GM19023 (cell line): ENCODE data around the gene GLRA3.
"Not testable (repeated sequence)": the region's sequence is repeated elsewhere in the genome, so short reads cannot be mapped to it uniquely, and the experiment has no call there.

Experiments
- ATAC-seq: cut with Tn5 transposase; IDR thresholded peaks from one replicate; pipeline ENCODE4 v1.9.1; 2021; ENCODE audit warnings: mild to moderate bottlenecking, moderate library complexity; ENCODE audit not compliant: unreplicated experiment

GLRA3 gene

DNA sequence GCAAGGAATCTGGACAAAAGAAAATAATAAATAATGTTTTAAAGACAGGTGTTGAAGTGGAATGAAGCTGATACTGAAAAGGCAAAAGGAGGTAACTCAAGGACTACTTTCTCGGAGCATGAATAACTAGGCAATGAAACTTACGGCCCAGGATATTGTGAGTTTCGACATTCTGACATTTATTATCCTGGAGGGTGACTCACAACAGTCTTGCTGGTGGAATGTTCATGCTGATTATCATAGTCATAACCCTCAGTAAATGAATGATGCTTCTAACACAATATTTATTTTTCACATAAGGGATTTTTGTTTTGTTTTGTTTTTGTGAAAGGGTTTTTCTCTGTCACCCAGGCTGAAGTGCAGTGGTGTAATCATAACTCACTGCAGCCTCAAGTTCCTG, 159.8 kb downstream of the GLRA3 start:
- no peak for ATAC-seq

DNA sequence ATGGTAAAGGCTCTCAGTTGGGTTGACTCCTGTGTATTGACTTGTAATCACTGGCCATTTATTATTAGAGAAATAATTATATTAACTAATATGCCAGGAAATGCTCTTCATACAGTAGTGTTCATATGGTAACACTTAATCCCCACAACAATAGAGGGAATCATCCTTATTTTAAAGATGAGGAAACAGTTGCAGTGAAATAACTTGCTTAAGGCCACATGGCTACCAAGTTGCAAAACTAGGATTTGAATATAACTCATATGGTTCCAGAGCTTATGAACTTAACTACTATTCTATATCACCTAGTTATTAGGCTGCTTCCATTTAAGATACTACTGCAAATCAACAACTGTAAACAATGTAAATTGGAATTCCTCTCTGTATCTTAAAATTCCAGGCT, 163.2 kb downstream of the GLRA3 start:
- ATAC-seq = no peak

DNA sequence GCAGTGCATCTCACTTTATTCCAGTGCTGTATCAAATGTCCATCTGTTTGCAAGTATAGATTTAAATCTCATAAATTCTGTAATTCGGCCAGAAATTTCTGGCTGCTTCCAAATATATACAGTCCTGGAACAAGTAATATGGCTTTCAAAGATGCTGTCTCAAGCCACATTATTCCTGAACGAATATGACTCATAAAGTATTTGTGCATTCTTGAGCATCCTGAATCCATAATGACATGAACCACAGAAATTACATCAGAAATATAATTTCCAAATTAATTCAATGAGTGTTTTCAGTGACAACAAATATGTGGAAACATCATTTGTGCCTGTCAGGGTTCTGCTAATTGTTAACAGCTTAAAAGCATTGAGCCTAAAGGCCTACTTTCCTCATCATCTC, 165.8 kb downstream of the GLRA3 start:
- no peak for ATAC-seq

DNA sequence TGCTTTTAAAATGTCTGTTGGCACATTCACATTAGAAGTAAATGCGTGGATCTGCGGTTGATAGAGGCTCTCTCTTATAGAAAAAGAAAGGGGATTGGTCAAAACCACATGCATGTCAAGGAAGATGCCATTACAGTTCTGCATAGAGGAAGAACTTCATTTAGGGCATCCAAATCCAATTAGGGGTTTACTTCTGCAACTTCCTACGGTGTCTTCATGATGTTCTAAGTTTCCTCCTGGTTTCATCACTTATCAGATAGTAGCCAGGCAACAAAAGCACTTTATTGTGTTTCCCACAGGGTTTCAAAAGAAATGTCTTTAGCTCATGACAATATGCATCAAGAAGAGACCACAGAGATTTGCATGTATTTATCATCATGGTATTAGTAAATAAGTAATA, 170.8 kb downstream of the GLRA3 start:
- no peak for ATAC-seq

DNA sequence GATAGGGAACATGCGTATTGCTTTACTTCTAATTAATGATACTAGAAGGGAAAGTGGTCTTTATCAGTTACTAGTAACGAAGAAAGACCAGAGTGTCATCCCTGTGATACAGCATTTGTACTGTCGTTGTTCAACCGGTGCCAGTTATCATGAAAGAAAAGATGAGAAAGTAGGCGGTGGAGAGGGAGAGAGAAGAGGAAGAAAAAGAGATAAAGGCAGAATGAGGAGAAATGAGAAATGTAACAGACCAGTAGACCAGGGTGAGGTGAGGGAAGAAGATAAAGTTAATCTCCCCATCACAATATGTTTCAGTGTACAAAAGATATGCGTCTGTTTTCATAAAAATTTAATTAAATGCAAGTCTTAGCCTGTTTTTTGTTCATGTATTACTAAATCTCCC, 171.6 kb downstream of the GLRA3 start:
- no peak for ATAC-seq

DNA sequence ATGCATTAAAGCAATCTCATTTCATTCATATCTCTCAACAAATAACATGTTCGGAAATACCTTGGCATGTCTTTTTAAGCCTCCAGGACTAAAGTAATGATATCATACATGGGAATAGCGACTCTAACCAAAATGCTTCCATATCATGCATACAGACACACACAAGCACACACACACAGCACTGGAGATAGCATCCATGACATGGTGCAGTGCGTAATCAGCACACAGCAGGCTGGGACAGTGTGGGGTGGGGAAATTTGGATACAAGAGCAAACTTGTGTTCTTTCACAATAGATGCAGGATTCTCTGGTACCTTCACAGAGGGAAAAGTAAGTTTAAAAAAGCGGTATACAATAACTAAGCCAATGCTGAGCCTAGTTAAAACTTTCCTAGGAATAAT, 174.4 kb downstream of the GLRA3 start:
- ATAC-seq = no peak

DNA sequence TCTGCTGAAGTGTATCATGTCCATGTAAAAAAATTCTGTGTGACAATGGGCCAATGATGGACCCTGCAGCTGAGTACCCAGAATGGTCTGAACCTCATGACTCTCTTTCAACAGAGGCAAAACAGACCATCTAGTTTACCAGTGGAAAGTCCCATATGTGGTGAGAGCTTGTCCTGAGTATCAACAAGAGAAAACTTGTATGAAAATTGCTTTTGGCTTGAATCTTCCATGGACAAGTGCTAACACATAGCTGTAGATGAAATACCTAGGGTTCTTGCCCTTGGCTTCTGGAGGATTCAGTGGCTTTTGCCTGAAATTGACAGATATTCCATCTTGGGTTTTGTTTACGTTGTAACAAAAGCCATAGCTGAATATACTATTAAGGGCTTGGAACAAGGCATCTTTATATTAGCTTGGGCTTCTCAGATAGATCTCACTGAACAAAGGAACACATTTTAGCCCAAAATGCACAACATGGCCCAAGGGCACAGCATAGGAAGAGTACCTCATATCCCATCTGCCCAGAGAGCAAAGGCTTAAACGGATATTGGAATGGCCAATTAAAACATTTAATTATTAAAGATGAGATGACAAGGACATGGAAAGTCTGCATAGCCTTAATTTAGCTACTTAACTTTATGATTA, 178.2 kb downstream of the GLRA3 start:
- ATAC-seq = no peak

DNA sequence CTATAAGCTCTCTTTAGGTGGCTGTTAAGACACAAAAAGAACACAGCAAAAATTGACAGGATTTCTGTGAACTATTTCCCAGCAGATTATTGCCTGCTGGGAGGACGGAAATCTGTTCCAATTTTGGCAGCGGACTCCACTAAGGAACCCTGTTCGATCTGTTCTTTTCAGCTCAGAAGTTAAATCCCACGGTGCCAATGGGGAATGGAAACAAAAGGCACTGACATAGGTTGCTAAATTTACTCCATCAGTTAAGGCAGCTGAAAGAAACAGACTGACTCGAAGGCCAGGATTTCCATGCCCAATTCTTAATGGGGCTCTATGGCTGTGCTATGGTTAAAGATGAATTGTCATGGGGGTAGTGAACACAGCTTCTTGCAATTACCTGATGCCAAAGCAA, 180.2 kb downstream of the GLRA3 start:
- ATAC-seq = no peak

DNA sequence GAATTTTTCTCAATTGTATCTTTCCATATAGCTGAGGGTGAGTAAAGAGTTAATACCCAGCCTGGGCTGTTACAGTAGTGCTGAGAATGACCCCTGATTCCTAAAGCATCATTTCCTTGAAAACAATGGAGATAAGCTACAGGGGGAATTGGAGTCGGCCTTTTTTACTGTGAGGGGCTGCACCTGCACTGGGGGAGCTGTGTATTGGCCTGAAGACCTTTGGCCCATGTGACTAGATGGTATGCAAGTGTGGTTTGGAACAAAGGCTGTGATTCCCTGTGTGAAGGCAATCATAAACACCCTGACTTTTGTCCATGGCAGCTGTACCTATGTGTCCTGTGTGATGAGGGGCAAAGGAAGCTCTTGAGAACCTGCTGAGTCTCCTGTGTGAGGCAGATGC, 182.7 kb downstream of the GLRA3 start:
- ATAC-seq = no peak

DNA sequence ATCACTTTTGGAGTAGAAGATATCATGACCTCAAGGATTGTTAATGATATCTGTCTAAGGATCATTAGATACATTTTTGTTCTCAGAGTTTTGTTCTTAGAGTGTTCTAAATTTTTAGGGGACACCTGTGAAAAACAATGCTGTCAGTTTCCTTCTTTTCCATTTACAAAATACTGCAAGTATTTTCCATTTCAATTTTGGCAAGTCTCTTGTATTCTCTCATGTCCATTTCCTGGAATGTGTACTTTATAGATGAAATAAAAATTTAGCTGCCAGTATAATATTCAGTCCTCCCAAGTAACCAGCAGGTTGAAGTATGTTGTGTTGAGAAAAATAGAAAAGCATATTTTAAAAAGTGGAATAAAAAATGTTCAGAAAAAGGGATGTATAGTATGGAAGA, 188.9 kb downstream of the GLRA3 start:
- no peak for ATAC-seq

DNA sequence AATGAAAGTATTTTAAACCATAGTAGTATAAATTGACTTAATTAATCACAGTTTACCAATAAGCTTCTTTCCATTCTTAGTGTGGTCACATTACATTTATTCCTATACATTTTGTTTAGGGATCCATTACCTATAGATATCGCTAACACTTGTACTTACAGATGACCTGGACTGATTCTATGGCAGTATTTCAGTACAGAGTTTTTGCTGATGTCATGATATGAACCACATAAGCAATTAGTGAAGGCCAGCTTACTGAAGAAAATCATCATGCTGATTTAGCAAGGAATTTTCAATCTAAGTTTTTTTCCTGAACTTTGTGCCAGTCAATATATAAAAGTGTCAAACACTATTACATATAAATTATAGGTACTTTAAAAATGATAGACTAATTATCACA, 193.3 kb downstream of the GLRA3 start:
- no peak for ATAC-seq

DNA sequence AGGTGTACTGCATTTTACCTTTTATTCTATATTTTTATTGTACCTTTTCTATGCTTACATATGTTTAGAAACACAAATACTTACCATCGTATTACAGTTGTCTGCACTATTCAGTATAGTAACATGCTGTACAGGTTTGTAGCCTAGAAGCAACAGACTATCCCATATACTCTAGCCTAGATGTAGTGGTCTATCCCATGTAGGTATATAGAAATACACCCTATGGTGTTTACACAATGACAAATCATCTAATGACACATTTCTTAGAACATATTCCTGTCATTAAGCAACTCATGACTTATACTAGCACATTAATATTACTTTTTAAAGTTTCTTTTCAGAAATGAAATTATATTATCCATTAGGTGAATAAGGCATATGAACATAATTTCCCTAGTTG, 195.6 kb downstream of the GLRA3 start:
- ATAC-seq = no peak

DNA sequence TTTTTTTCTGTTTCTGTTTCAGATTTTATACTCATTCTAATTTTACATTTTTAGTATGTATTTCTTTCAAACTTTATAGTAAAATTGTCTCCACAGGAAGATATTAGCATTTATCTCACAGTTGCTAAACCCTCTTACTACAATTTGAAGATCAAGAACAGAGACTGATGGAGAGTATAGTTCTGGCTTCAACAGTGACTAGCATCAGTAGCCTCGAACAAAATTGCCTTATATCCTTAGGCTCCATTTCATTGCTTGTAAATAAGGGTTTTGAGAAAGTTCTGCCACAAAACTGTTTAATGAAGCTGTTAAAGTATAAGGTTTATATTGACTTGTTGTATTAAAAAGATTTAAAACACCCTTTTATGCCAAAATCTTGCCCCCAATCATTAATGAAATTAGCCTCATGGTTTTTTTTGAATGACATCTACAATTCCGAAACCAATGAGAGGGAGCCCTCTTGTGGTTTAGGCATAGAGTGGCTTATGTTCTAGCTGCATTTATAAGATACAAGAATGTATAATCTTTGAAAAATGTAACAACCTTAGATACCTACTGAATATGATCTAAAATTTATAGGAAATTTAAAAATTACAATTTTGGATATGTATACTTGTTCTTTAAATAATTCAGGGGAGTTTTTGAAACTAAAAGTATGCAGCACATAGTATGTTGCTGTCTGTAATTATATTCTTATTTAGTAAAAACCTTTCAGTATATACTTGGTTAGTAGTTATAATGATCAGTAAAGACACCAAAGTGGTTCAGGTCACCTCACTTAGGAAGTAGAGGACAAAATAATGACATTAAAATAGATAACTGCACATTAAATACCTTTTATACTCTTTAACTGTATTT, 196.9 kb downstream of the GLRA3 start:
- ATAC-seq = no peak

DNA sequence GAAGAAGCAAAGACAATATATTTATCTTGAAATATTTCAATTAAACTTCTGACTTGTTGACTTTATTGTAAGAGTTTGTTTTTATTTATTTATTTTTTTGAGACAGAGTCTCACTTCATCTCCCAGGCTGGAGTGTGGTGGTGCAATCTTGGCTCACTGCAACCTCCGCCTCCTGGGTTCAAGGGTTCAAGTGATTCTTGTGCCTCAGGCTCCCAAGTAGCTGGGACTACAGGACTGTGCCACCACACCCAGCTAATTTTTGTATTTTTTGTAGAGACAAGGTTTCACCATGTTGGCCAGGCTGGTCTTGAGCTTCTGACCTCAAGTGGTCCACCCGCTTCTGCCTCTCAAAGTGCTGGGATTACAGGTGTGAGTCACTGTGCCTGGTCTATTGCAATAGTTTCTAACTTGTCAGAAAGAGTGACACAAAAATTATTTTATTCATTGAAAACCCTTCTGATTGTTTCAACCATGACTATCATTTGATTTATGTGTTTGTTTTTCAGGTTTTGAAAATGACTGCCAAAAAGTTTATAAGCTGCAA, 199.1 kb downstream of the GLRA3 start:
- ATAC-seq = not testable (repeated sequence)

DNA sequence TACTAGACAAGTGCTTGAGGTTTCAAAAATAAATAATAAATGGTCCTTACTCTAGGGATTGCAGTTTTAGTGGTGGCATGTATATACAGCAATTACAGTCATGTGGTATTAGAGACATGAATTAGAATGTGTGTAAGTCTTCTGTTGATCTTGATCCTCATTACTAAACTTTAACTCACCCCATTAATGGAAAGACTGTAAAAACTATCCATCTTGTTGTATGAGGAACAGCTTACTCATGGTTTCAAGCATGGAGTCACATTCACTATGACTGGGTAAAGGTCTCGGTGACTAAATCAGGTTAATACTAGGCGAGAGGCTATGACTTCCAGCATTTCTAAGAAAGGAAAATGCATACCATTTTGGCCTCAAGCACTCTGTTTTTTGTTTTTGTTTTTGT, 199.8 kb downstream of the GLRA3 start:
- no peak for ATAC-seq

DNA sequence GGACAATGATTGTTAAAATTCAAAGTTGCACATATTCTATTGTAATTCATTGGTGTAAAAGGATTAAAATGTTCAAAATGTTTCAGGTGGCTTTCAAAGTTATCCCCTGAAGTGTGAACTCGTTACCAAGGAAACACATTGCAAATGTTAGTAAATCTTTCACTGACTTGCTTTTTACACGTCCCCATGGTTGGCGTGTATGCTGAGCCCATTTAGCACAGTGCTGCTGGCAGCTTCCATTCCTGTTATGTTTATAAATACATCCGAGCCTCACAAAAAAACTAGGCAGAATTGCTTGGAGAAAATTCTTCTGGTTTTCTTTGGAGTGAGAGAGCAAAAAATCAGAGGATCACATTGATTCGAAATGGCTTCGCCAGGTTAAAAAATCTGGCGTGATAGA, 200.9 kb downstream of the GLRA3 start:
- no peak for ATAC-seq

DNA sequence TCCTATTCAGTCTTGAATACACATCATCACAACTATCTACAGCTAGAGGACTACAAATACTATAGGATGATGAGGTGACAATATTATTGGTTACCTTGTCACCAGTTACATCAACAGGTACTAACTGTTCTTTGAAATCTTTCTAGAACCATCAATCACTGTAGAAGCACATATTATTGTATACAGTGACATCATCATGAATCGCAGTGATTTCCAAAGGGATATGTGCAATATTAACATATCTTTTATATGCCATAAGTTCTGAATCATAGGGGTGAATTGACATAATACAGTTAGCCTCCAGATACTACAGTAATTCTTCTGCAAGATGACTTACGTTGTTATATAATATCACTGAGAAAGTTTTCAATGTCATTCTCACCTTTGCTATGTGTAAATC, 201.6 kb downstream of the GLRA3 start:
- ATAC-seq = no peak

DNA sequence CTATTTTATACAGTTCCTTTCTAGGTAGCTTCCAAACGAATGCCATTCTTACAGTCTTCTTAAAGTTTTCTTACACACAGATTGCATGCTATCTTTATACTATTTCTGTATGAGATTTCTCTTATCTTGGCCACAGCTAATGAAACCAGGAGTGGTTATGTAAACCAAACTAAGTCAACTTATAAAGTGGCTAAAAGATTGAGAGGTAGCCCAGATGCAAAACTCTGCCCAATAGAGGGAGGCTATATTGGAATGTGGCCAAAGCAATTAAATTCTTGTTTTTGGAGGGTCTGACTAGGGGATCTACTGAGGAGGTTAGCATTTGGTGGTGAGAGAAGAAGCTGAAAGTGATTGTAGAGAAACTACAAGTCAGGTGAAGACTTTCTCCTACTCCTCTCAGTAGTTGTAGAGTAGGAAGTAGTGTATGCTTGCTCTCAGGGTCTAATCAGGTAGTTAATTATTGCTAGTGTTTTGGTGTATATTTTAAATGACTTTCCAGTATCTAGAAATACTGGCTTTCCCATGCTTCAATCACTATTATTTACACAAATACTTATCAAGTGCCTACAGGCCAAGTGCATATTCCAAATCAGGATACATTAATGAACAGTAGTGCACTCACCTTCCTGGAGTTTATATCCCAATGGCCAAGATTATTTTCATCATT, 202.6 kb downstream of the GLRA3 start:
- ATAC-seq = no peak

DNA sequence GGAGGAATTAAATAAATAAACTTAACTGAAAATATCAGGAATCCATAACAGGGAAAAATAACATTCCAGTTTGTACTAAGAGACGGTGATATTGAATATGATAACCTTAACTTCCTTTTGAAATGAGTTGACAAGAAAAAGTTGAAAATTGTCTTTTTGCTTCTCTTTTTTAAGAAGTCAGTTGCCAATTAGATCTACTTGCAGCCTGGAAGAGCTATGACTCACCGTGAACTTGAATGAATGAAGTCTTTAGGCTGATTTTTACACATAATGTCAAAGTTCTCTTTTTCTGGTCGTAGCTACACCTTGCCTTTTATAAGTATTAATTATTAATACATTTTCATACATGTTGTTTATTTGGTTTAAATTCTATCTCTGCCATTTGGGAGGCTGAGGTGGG, 212.4 kb downstream of the GLRA3 start:
- ATAC-seq = no peak

DNA sequence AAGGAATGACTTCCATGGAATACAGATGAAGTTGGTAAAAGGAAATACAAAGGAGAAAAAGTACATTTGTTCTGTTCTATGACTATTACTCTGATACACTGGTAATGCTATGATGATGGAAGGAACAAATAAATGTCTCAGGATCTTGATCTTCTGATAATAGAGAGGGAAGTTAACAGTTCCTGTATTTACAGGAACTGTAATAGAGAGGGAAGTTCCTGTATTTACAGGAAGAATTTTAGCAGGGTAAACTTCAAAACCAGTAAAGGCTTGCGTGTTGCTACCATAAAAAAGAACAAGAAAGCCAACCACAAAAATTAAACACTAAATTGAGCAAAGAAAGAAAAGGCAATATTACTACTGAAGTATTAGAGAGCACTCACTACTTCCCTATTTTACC, 215.1 kb downstream of the GLRA3 start:
- ATAC-seq = no peak

DNA sequence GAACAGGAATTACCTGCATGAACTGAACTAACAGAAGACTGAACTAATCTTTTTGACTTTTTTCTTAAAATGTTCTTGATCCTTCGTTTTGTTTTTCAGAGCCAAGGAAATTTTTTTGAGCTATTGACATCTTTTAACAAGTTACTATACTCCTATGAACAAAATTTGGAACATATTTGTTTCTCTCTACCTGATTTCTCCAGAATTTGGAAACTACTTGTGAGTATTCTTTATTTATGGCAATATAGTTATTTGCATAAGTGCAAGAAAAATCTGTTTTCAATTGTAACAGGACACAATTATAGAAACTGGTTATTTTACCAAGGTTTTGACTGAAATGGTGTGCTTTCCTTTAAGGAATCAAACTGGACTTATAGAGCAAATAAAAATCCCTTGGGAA, 217.3 kb downstream of the GLRA3 start:
- no peak for ATAC-seq

DNA sequence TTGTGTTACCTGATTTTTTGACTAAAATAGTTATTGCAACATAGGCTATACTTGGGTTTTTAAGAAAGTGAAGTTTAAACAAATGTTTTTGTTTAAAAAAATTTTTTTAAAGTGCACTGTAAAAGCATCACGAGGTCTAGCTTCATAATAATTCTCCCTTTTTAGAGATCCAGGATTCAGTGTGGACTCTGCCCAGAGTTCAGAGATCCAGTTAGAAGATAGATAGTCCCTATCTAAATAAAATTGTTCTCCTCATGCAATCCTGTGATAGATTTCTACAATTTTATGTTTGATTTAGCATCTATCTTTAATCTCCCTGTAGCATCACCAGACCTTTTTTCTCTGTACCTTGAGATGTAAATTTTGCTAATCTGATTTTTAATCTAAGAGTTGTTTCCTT, 221.3 kb downstream of the GLRA3 start:
- ATAC-seq = no peak
